ENCODE measurements around the gene AKAP17A. TPM values are rescaled to one million over a fixed set of nuclear protein-coding genes. Genes with fewer than 3 reads are reported as not detected.

AKAP17A gene
- total RNA-seq, 1 experiment from 2014 or later: 35.4 TPM

DNA sequence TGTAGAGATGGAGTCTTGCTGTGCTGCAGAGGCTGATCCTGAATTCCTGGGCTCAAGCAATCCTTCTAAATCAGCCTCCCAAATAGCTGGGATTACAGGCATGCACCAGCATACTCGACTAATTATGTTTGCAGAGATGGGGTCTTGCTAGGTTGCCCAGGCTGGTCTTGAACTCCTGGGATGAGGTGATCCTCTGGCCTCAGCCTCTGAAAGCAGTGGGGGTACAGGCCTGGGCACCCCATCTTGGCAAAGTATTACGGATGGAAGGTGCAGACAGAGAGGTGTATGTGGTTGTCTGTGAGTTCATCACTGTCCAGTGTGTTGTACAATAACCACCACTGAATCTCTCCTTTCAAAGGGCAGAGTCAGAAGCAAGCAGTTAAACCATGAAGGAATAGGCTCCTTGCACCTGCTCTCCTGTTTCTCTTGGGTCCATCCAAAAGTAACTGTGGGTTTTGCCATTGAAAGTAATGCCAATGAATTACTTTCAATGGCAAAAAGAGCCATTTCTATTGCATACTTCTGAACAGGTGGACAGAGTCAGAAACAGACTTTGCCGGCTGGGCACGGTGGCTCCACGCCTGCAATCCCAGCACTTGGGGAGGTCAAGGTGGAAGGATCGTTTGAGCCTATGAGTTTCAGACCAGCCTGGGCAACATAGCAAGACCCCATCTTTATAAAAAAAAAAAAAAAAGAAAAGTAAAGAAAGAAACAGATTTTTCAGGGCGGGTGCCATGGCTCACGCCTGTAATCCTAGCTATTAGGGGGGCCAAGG is 7.0 kb upstream of the AKAP17A start:
- ChIA-PET RAD21 (ENCODE audit: low non-redundant PET in 1 of 2, low total read pairs in 2 of 2, uncharacterized antibody in 2 of 2, unreplicated experiment in 2 of 2) (no interaction called here), POLR2A (no interaction called here), CTCF (no interaction called here)
- intact Hi-C loops (cut with micrococcal nuclease): loop anchor here (5.0 kb wide), 1 partner anchor 132 kb away; the partner anchor contains the start of gene ASMTL
- Histone ChIP-seq H3K27ac (ENCODE audit: low read depth, low read length) (no peak overlapping the region), H3K27me3 (ENCODE audit: insufficient read depth, low read length) (no peaks in the 10 kb centered on the region), H3K79me2 (ENCODE audit: insufficient read depth, low read length) (no peaks in the 10 kb centered on the region), H2AFZ (ENCODE audit: low read depth, low read length, poor library complexity, severe bottlenecking) (no peak overlapping the region), H3K36me3 (ENCODE audit: control insufficient read depth in 1 of 2, insufficient read depth in 2 of 2, low read length in 2 of 2) (no peaks in the 10 kb centered on the region), H3K4me1 (ENCODE audit: control insufficient read depth in 1 of 2, insufficient read depth in 2 of 2, low read length in 2 of 2) (peaks cover 3 to 21% of the 10 kb centered on the region in 2 experiments; a peak in 3 of 4 replicates), H3K9me3 (ENCODE audit: control insufficient read depth in 1 of 2, insufficient read depth in 1 of 2, low read depth in 1 of 2, low read length in 2 of 2) (no peaks in the 10 kb centered on the region), H3K4me3 (replicated peaks in 1 of 2; ENCODE audit: low read depth in 1 of 2, low read length in 2 of 2) (no peak overlapping the region), H3K9me2 (ENCODE audit: insufficient read depth) (no peaks in the 10 kb centered on the region), H3K9ac (ENCODE audit: low read length) (no peak overlapping the region), H3K4me2 (ENCODE audit: low read length) (no peak overlapping the region), H4K20me1 (ENCODE audit: insufficient read depth) (no peaks in the 10 kb centered on the region)
- ATAC-seq (no peak), DNase-seq (ENCODE audit: low read depth, low spot score) (no peak)
- TF ChIP-seq, protein P1, sequence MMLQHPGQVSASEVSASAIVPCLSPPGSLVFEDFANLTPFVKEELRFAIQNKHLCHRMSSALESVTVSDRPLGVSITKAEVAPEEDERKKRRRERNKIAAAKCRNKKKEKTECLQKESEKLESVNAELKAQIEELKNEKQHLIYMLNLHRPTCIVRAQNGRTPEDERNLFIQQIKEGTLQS (IDR thresholded peaks at IDR 0.05): no peak
- TF ChIP-seq ELF1 (IDR thresholded peaks at IDR 0.05; ENCODE audit: borderline replicate concordance, low read depth): no peak
- no peak for TF ChIP-seq SIN3A (IDR thresholded peaks at IDR 0.05; ENCODE audit: low read depth)
- TF ChIP-seq YY1 (IDR thresholded peaks at IDR 0.05; ENCODE audit: extremely low read depth, insufficient replicate concordance, low read depth, low read length): no peak
- TF ChIP-seq ZFX (IDR thresholded peaks at IDR 0.05): no peak
- no peak for TF ChIP-seq EGR1 (IDR thresholded peaks at IDR 0.05; ENCODE audit: low read depth)
- no peak for TF ChIP-seq POLR2A (IDR thresholded peaks at IDR 0.05; ENCODE audit: borderline replicate concordance, extremely low read depth, insufficient read depth, insufficient read length)
- no peak for TF ChIP-seq SP1 (IDR thresholded peaks at IDR 0.05; ENCODE audit: low read depth)
- TF ChIP-seq, protein P2, sequence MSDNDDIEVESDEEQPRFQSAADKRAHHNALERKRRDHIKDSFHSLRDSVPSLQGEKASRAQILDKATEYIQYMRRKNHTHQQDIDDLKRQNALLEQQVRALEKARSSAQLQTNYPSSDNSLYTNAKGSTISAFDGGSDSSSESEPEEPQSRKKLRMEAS (IDR thresholded peaks at IDR 0.05): no peak
- no peak for TF ChIP-seq SRF (IDR thresholded peaks at IDR 0.05; ENCODE audit: low read depth)
- TF ChIP-seq EZH2phosphoT487 (IDR thresholded peaks at IDR 0.05; ENCODE audit: borderline replicate concordance): no peak
- no peak for TF ChIP-seq ZNF274 (IDR thresholded peaks at IDR 0.05; ENCODE audit: low read depth, low read length)
- TF ChIP-seq, protein P3, sequence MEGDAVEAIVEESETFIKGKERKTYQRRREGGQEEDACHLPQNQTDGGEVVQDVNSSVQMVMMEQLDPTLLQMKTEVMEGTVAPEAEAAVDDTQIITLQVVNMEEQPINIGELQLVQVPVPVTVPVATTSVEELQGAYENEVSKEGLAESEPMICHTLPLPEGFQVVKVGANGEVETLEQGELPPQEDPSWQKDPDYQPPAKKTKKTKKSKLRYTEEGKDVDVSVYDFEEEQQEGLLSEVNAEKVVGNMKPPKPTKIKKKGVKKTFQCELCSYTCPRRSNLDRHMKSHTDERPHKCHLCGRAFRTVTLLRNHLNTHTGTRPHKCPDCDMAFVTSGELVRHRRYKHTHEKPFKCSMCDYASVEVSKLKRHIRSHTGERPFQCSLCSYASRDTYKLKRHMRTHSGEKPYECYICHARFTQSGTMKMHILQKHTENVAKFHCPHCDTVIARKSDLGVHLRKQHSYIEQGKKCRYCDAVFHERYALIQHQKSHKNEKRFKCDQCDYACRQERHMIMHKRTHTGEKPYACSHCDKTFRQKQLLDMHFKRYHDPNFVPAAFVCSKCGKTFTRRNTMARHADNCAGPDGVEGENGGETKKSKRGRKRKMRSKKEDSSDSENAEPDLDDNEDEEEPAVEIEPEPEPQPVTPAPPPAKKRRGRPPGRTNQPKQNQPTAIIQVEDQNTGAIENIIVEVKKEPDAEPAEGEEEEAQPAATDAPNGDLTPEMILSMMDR (IDR thresholded peaks at IDR 0.05 in 2 of 3, conservative IDR thresholded peaks at IDR 0.05 in 1 of 3; ENCODE audit: borderline replicate concordance in 1 of 3, insufficient read depth in 1 of 3, low read depth in 2 of 3, low read length in 2 of 3): no peak
- TF ChIP-seq, protein P4, sequence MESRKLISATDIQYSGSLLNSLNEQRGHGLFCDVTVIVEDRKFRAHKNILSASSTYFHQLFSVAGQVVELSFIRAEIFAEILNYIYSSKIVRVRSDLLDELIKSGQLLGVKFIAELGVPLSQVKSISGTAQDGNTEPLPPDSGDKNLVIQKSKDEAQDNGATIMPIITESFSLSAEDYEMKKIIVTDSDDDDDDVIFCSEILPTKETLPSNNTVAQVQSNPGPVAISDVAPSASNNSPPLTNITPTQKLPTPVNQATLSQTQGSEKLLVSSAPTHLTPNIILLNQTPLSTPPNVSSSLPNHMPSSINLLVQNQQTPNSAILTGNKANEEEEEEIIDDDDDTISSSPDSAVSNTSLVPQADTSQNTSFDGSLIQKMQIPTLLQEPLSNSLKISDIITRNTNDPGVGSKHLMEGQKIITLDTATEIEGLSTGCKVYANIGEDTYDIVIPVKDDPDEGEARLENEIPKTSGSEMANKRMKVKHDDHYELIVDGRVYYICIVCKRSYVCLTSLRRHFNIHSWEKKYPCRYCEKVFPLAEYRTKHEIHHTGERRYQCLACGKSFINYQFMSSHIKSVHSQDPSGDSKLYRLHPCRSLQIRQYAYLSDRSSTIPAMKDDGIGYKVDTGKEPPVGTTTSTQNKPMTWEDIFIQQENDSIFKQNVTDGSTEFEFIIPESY (IDR thresholded peaks at IDR 0.05; ENCODE audit: extremely low read depth, insufficient replicate concordance, low read length): no peak
- no peak for TF ChIP-seq POLR2AphosphoS5 (IDR thresholded peaks at IDR 0.05; ENCODE audit: low read depth, low read length)
- TF ChIP-seq JUND (IDR thresholded peaks at IDR 0.05): no peak
- TF ChIP-seq TCF7L2 (IDR thresholded peaks at IDR 0.05; ENCODE audit: borderline replicate concordance, extremely low read depth, insufficient read depth, insufficient read length): no peak
- no peak for TF ChIP-seq FOSL1 (IDR thresholded peaks at IDR 0.05; ENCODE audit: low read depth)
- TF ChIP-seq RAD21 (IDR thresholded peaks at IDR 0.05; ENCODE audit: low read depth): no peak
- no TSS peak for BruUV-seq (replicated peaks)
